Stimulated activated CD4-positive, alpha-beta T cell treated with anti-CD3 and anti-CD28 coated beads, Interleukin-4, amount 100 ng/mL, for 4 hours (primary cell): ENCODE data around the gene AWAT1.
"Not testable (repeated sequence)": the region's sequence is repeated elsewhere in the genome, so short reads cannot be mapped to it uniquely, and the experiment has no call there.

Source experiments
- DNase-seq, 2 experiments: peaks; one replicate each; pipeline ENCODE4 v3.0.0-alpha.2; 2020

AWAT1 gene

DNA sequence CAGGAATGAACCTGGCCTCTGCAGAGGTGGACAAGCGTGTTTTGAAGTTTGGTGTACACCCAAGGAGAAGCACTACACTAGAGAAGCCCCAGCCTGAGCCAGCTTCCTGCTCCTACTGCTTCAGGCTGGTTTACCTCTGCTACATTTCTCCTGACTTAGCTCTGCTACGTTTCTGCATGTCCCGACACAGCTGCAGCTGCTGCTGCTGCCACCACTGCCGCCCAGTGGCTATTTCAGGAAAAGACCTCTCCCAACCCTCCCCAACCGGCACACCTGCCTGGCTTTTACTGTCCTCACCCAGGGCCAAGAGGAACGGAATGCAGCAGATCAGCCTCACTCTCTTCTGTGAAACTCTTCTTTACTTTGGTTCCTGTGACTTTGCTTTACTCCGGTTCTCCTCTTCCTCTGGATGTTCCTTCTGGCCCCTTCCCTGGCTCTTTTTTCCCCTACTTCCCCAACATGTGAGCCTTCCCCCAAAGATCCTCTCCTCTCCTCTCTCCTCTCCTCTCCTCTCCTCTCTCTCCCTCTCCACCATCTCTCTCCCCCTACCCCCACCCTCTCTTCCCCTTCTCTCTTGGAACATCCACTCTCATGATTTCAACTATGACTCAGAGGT, 28.6 kb downstream of the AWAT1 start:
- peak; percentile 2 to 3 for DNase-seq

GRCh38 chrX:70264784-70265183, 30.3 kb downstream of the AWAT1 start:
- DNase-seq: no peak

- no peak for DNase-seq
These were observed 33.6 kb downstream of the AWAT1 start, which contains the start of gene ARR3 for GRCh38 chrX:70268034-70268433. Gene ARR3 (plus strand): TSS chrX:70268334. CDS start chrX:70269386, 1,052 bp downstream.

- DNase-seq: not testable (repeated sequence)
These were observed 39.6 kb downstream of the AWAT1 start for GRCh38 chrX:70274029-70274428.

- no peak for DNase-seq
These were observed 44.6 kb downstream of the AWAT1 start for GRCh38 chrX:70279081-70279480.

- DNase-seq: no peak
These were observed 46.1 kb downstream of the AWAT1 start for GRCh38 chrX:70280573-70280972.

- no peak for DNase-seq
These were observed 47.5 kb downstream of the AWAT1 start, which contains the start of gene RAB41 for GRCh38 chrX:70281951-70282350. Gene RAB41 (plus strand): TSS chrX:70282172. CDS start chrX:70282218, 46 bp downstream.

DNA sequence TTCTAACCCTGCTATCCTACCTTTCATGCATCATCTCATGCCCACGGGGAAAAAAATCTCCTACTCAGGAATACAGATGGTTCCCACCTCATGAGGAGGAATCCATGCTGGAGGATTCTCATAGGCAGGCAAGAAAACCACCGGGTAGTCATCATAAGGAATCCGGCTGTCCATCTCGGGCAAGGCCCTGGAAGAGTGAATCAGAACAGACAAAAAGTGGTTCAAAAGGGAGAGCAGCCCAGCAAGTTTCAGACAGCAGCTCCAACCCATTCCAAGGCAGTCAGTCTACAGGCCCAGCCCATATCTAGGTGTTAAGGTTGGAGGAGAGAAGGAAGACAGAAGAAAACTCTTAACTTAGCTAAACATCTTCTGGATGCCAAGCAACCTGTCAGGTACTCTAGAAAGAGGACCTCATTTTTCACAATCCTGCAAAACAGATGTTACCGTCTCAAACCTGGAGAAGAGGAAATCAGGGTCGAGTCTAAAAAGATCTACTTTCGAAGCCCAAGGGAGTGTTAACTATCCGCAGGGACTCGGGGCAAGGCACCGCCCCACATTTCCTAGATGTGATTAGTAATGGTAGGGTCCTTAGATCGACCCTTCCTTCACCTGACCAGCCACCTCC, 54.8 kb downstream of the AWAT1 start:
- no peak for DNase-seq
